Immature natural killer cell (primary cell): ENCODE results near the gene UNC5C. TPM values are rescaled to one million over a fixed set of nuclear protein-coding genes. Genes with fewer than 3 reads are reported as not detected.

Source experiments
- DNase-seq, 3 donors: peaks; one replicate each; pipeline ENCODE4 v3.0.0; 2022; ENCODE audit warnings: mixed read lengths in 1 of 3
- H3K27ac Mint-ChIP-seq, 6 donors: one replicate each; pipeline ENCODE4 v1.8.0; 2020; ENCODE audit warnings: mixed read lengths in 6 of 6, mild to moderate bottlenecking in 5 of 6, inconsistent platforms in 4 of 6, moderate library complexity in 3 of 6
- H3K27me3 Mint-ChIP-seq, 3 donors: one replicate each; pipeline ENCODE4 v1.8.0; 2020 to 2021; ENCODE audit warnings: low read depth in 3 of 3, mild to moderate bottlenecking in 3 of 3, mixed read lengths in 3 of 3, moderate library complexity in 3 of 3, inconsistent platforms in 1 of 3
- H3K36me3 Mint-ChIP-seq, 3 donors: one replicate each; pipeline ENCODE4 v1.8.0; 2020; ENCODE audit warnings: mixed read lengths in 3 of 3, inconsistent platforms in 2 of 3, mild to moderate bottlenecking in 2 of 3
- H3K4me1 Mint-ChIP-seq, 2 donors: one replicate each; pipeline ENCODE4 v1.8.0; 2020; ENCODE audit warnings: inconsistent platforms in 2 of 2, mild to moderate bottlenecking in 2 of 2, mixed read lengths in 2 of 2, moderate library complexity in 1 of 2
- H3K4me3 Mint-ChIP-seq, 5 donors: one replicate each; pipeline ENCODE4 v1.8.0; 2020; ENCODE audit warnings: mild to moderate bottlenecking in 5 of 5, mixed read lengths in 5 of 5, inconsistent platforms in 3 of 5, moderate library complexity in 3 of 5
- H3K9me3 Mint-ChIP-seq, 6 donors: one replicate each; pipeline ENCODE4 v1.8.0; 2020; ENCODE audit warnings: mild to moderate bottlenecking in 6 of 6, mixed read lengths in 6 of 6, inconsistent platforms in 4 of 6, moderate library complexity in 3 of 6
- polyA plus RNA-seq, 3 donors: library from polyadenylated mRNA; unstranded; fragments of 300-500 nt; fragmentation: Illumina TruSeq; gene quantifications; one replicate each; pipeline ENCODE4 v1.2.3, GENCODE V29; 2021

Gene UNC5C
- polyA plus RNA-seq, 3 donors from 2014 or later = not detected

- DNase-seq = no peak
- peaks cover 0 to 3% (median under 1%) of the 10 kb centered on the region in 6 donors for H3K9me3 Mint-ChIP-seq
- no peak overlapping the region for H3K27ac Mint-ChIP-seq
- no peaks in the 10 kb centered on the region for H3K4me1 Mint-ChIP-seq
- H3K27me3 Mint-ChIP-seq = peaks cover 0 to 2% (median 2%) of the 10 kb centered on the region in 3 donors
- no peak overlapping the region for H3K4me3 Mint-ChIP-seq
- H3K36me3 Mint-ChIP-seq = no peaks in the 10 kb centered on the region
These were observed 102.6 kb downstream of the UNC5C start for GRCh38 chr4:95446173-95446572.

- H3K36me3 Mint-ChIP-seq = no peaks in the 10 kb centered on the region
These were observed 103.5 kb downstream of the UNC5C start for GRCh38 chr4:95445251-95445650.

DNA sequence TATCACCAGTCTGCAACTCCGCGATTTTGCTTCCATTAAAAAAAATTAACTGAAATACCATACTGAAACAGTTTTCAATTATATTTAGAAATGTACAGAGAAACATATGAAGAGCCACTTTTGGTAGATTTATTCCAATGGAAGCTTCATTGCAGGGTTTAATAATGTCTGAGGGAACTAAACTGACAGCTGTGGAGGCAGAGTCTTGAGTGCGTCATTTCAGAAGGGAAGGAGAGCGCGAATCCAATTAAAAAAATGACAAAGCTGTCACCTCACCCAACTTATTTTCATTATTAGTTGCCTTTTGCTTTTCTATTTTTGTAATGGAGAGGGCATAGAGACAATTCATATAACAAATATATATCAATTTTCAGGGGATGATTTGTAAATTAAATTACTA, 104.0 kb downstream of the UNC5C start:
- Mint-ChIP-seq H3K9me3 (peaks cover 0 to 3% (median under 1%) of the 10 kb centered on the region in 6 donors), H3K36me3 (no peaks in the 10 kb centered on the region), H3K27me3 (peaks cover 0 to 2% (median 0%) of the 10 kb centered on the region in 3 donors), H3K27ac (no peak overlapping the region), H3K4me1 (no peaks in the 10 kb centered on the region), H3K4me3 (no peak overlapping the region)
- DNase-seq = no peak

More at GRCh38 chr4:95445251-95445650, 103.5 kb downstream of the UNC5C start:
- no peak overlapping the region for H3K27ac Mint-ChIP-seq
- H3K9me3 Mint-ChIP-seq = peaks cover 0 to 3% (median under 1%) of the 10 kb centered on the region in 6 donors
- no peaks in the 10 kb centered on the region for H3K4me1 Mint-ChIP-seq
- DNase-seq = no peak
- peaks cover 0 to 2% (median 2%) of the 10 kb centered on the region in 3 donors for H3K27me3 Mint-ChIP-seq
- H3K4me3 Mint-ChIP-seq = no peak overlapping the region

GRCh38 chr4:95439896-95440295, 108.9 kb downstream of the UNC5C start:
- H3K9me3 Mint-ChIP-seq = peaks cover 0 to 6% (median 2%) of the 10 kb centered on the region in 6 donors
- no peaks in the 10 kb centered on the region for H3K36me3 Mint-ChIP-seq

DNA sequence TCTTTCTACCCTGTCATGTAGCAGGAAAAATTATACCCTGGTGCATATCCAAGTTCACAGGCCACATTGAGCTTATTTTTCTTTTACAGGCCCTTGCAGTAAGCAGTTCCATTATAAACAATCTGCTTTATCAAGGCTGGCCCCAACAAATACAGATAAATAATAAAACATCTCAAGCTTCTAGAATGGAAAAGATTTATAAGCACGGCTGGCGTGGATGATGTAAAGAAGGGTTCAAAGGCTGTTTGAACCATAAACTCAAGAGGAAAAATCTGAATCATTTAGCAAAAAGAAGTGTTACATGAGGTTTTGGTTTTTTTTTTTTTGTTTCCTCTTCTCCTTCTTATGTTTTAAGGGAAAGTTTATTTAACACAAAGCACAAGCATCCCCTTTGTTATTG, 109.7 kb downstream of the UNC5C start:
- Mint-ChIP-seq H3K4me3 (no peak overlapping the region), H3K9me3 (peaks cover 0 to 9% (median 2%) of the 10 kb centered on the region in 6 donors), H3K27ac (no peak overlapping the region), H3K4me1 (no peaks in the 10 kb centered on the region), H3K36me3 (no peaks in the 10 kb centered on the region), H3K27me3 (peaks cover 0 to 2% (median 0%) of the 10 kb centered on the region in 3 donors)
- DNase-seq = no peak

More at GRCh38 chr4:95439896-95440295, 108.9 kb downstream of the UNC5C start:
- no peak for DNase-seq
- no peak overlapping the region for H3K4me3 Mint-ChIP-seq
- H3K4me1 Mint-ChIP-seq = no peaks in the 10 kb centered on the region
- H3K27ac Mint-ChIP-seq = no peak overlapping the region
- no peaks in the 10 kb centered on the region for H3K27me3 Mint-ChIP-seq

GRCh38 chr4:95432466-95432865, 116.3 kb downstream of the UNC5C start:
- H3K27ac Mint-ChIP-seq = no peak overlapping the region
- H3K27me3 Mint-ChIP-seq = peaks cover 0 to 2% (median 0%) of the 10 kb centered on the region in 3 donors
- H3K9me3 Mint-ChIP-seq = peaks cover 0 to 13% (median 5%) of the 10 kb centered on the region in 6 donors
- no peaks in the 10 kb centered on the region for H3K4me1 Mint-ChIP-seq
- H3K36me3 Mint-ChIP-seq = no peaks in the 10 kb centered on the region
- no peak for DNase-seq
- H3K4me3 Mint-ChIP-seq = no peak overlapping the region

DNA sequence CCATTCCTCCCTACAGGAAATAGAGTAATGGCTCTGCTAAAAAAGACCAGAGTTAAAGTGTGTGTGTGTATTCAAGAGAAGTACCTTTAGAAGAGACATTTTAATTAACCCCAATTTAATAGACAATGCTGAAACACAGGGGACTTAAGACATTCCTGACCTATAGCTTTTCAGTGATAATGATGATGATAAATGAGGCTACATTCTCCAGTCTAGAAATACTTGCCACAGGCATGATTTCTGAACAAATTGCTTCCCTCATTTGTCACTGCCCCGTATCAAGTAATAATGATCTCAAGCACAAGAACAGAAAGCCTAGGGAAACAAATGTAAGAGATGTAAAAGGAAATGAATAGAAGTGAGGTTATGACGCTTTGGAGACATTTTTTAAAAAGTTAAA, 117.1 kb downstream of the UNC5C start:
- DNase-seq = no peak
- Mint-ChIP-seq H3K27me3 (peaks cover 0 to 2% (median 0%) of the 10 kb centered on the region in 3 donors), H3K27ac (no peak overlapping the region)

GRCh38 chr4:95429416-95429815, 119.4 kb downstream of the UNC5C start:
- Mint-ChIP-seq H3K4me1 (no peaks in the 10 kb centered on the region), H3K27me3 (no peaks in the 10 kb centered on the region), H3K27ac (no peak overlapping the region), H3K36me3 (no peaks in the 10 kb centered on the region), H3K9me3 (peaks cover 0 to 18% (median 7%) of the 10 kb centered on the region in 6 donors), H3K4me3 (no peak overlapping the region)
- no peak for DNase-seq

More for the DNA sequence above, 117.1 kb downstream of the UNC5C start:
- peaks cover 0 to 13% (median 5%) of the 10 kb centered on the region in 6 donors for H3K9me3 Mint-ChIP-seq
- no peaks in the 10 kb centered on the region for H3K36me3 Mint-ChIP-seq
- H3K4me1 Mint-ChIP-seq = no peaks in the 10 kb centered on the region
- H3K4me3 Mint-ChIP-seq = no peak overlapping the region

DNA sequence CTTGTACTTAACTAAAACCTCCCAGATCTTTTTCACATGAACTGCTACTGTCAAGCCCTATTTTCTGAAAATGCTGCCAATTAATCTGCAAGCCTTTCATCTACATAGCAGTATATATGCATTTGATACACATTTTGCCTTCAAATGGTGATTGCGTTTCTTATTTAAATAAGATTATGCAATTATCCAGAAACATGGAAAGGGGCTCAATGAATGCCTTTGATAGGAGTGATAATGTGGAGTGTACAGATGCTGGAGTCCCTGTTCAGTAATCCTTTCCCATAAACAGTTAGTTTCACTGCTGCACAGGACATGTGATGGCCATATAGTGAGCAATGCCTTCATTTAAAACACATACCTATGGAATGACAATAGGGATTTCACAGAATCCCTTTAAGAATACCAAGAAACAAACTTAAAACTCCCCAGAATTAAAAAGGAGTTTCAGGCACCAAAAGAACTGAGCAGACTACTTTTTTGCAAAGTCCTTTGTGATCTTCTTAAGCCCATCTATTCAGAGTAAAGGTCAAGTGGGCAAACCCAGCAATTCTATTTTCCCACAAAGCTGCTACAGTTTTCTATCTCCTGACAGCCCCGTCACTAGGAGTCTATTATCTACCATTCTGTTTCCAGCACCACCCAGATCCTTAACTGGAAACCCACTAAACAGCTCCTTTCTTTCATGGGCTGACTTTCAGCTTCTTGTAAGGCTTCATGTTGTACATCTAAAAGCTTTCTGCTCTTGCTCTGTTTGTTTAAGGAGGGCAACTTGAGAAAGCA, 120.3 kb downstream of the UNC5C start:
- H3K4me1 Mint-ChIP-seq = no peaks in the 10 kb centered on the region
- DNase-seq = no peak
- no peaks in the 10 kb centered on the region for H3K36me3 Mint-ChIP-seq
- no peak overlapping the region for H3K4me3 Mint-ChIP-seq
- no peaks in the 10 kb centered on the region for H3K27me3 Mint-ChIP-seq
- no peak overlapping the region for H3K27ac Mint-ChIP-seq
- H3K9me3 Mint-ChIP-seq = peaks cover 0 to 18% (median 5%) of the 10 kb centered on the region in 6 donors

GRCh38 chr4:95426455-95426854, 122.3 kb downstream of the UNC5C start:
- Mint-ChIP-seq H3K9me3 (peaks cover 0 to 18% (median 5%) of the 10 kb centered on the region in 6 donors), H3K36me3 (no peaks in the 10 kb centered on the region), H3K4me1 (no peaks in the 10 kb centered on the region), H3K27me3 (no peaks in the 10 kb centered on the region), H3K4me3 (no peak overlapping the region), H3K27ac (no peak overlapping the region)
- DNase-seq = no peak

DNA sequence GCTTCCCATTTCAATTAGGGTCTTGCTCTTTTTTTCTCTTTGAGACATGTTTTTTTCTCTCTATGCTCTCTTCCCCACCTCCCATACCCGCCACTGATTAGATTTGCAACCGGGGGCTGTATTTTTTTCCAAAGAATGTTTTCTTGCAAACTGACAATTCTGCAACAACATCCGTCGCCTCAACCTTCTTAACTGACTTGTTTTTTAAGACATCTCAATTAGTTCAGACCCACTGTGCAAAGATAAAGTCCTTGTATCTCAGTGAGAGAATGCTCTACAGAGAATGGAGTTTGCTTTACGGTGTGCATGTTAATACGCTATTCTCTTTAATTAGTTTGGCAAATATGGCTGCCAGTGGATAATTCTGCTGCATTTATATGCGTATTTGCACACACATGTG, 126.3 kb downstream of the UNC5C start:
- Mint-ChIP-seq H3K9me3 (peaks cover 0 to 16% (median 4%) of the 10 kb centered on the region in 6 donors), H3K27ac (no peak overlapping the region), H3K4me1 (no peaks in the 10 kb centered on the region), H3K4me3 (no peak overlapping the region), H3K36me3 (no peaks in the 10 kb centered on the region), H3K27me3 (no peaks in the 10 kb centered on the region)
- DNase-seq = no peak

- no peaks in the 10 kb centered on the region for H3K27me3 Mint-ChIP-seq
- H3K9me3 Mint-ChIP-seq = peaks cover 0 to 16% (median 4%) of the 10 kb centered on the region in 6 donors
- no peak overlapping the region for H3K27ac Mint-ChIP-seq
- DNase-seq = no peak
- H3K4me3 Mint-ChIP-seq = no peak overlapping the region
- no peaks in the 10 kb centered on the region for H3K4me1 Mint-ChIP-seq
- H3K36me3 Mint-ChIP-seq = no peaks in the 10 kb centered on the region
These were observed 126.9 kb downstream of the UNC5C start for GRCh38 chr4:95421869-95422268.

- Mint-ChIP-seq H3K36me3 (no peaks in the 10 kb centered on the region), H3K9me3 (peaks cover 0 to 13% (median 3%) of the 10 kb centered on the region in 6 donors), H3K4me1 (no peaks in the 10 kb centered on the region), H3K27ac (no peak overlapping the region), H3K4me3 (no peak overlapping the region), H3K27me3 (peaks cover 0 to 2% (median 2%) of the 10 kb centered on the region in 3 donors)
- no peak for DNase-seq
These were observed 131.2 kb downstream of the UNC5C start for GRCh38 chr4:95417531-95417930.

DNA sequence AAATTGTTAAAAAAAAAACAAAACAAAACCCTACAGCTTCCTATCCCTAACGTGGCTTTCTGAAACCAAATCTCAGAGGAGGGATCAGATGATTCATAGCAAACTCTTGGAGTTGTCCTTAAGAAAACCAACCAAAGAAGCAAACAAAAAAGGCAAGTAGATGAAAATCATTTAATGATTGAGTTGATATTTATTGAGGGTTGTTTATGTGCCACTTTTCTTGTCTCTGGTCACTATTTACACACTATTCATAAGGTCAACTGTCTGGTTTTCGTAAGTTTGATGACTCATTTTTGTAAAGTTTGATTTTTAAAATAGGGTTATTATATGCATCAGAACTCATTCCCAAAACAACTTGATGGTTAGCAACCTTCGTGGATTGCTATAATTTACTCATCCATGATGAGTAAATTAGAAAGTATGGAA, 133.4 kb downstream of the UNC5C start:
- peaks cover 0 to 7% (median 6%) of the 10 kb centered on the region in 3 donors for H3K27me3 Mint-ChIP-seq
- H3K9me3 Mint-ChIP-seq = peaks cover 2 to 15% (median 4%) of the 10 kb centered on the region in 6 donors
- no peaks in the 10 kb centered on the region for H3K36me3 Mint-ChIP-seq
- no peak for DNase-seq
- no peak overlapping the region for H3K4me3 Mint-ChIP-seq
- H3K27ac Mint-ChIP-seq = no peak overlapping the region
- no peaks in the 10 kb centered on the region for H3K4me1 Mint-ChIP-seq
